Uterus (tissue), 4 donors: Measurements from ENCODE around the gene PRKCE. TPM values are rescaled to one million over a fixed set of nuclear protein-coding genes. Genes with fewer than 3 reads are reported as not detected.

Experiments used
- DNase-seq, 2 donors: peaks; one replicate each; pipeline ENCODE4 v3.0.0-alpha.2; 2019 to 2020
- H3K27ac ChIP-seq, 2 donors: fragments of 200-600 bp; sonication (generic); 1 replicate in 1 of 2; 2 replicates in 1 of 2; pipeline ENCODE4 v1.5.1; 2016 to 2018
- H3K27me3 ChIP-seq, 2 donors: fragments of 200-600 bp; sonication (generic); one replicate each; pipeline ENCODE4 v1.5.1; 2018 to 2019; ENCODE audit warnings: control low read depth in 1 of 2
- H3K36me3 ChIP-seq, 2 donors: fragments of 200-600 bp; sonication (generic); one replicate each; pipeline ENCODE4 v1.5.1; 2019; ENCODE audit warnings: control low read depth in 1 of 2
- H3K4me1 ChIP-seq, 2 donors: fragments of 200-600 bp; sonication (generic); one replicate each; pipeline ENCODE4 v1.5.1; 2018 to 2019; ENCODE audit warnings: control low read depth in 1 of 2
- H3K4me3 ChIP-seq, 2 donors: fragments of 200-600 bp; sonication (generic); 1 replicate in 1 of 2; 2 replicates in 1 of 2; pipeline ENCODE4 v1.5.1; 2018 to 2019; ENCODE audit warnings: mild to moderate bottlenecking in 1 of 2
- H3K9me3 ChIP-seq, 2 donors: fragments of 200-600 bp; sonication (generic); one replicate each; pipeline ENCODE4 v1.5.1; 2019; ENCODE audit warnings: control low read depth in 1 of 2
- CTCF ChIP-seq, 4 experiments: fragments of 200-600 bp in 2 of 4; fragments of 450-650 bp in 2 of 4; sonication (generic) in 2 of 4; IDR thresholded peaks; one replicate each; pipeline ENCODE4 v1.5.1; 2016 to 2019; ENCODE audit warnings: antibody characterized with exemption in 4 of 4, mild to moderate bottlenecking in 2 of 4, moderate library complexity in 1 of 4
- POLR2A ChIP-seq, 2 donors: fragments of 450-650 bp; IDR thresholded peaks; one replicate each; pipeline ENCODE4 v1.6.1; 2016; ENCODE audit warnings: antibody characterized with exemption in 2 of 2, mild to moderate bottlenecking in 1 of 2, moderate library complexity in 1 of 2
- intact Hi-C: fragments of 100-400 bp; cut with DNase I; formaldehyde crosslinking; loops from one replicate; pipeline ENCODE4 v1.15.1; 2023; ENCODE audit warnings: low total_unique reads
- total RNA-seq, 4 donors: library from RNA; depleted of rRNA in 3 of 4; stranded (reverse); fragments of >200 nt in 3 of 4; gene quantifications; one replicate each; pipeline versions ENCODE4 v1.1.0 to v1.2.4, GENCODE V29; 2014 to 2023
- donor health status: DM: yes; HTN: yes; CAD: no.

The PRKCE gene
- total RNA-seq, 4 donors from 2014 or later = 3.8 to 47.6 (median 14.2) TPM

GRCh38 chr2:45960057-45960863 is 308.8 kb downstream of the PRKCE start:
- H3K4me1 ChIP-seq = peaks cover 0 to 5% of the 10 kb centered on the region in 2 donors
- no peaks in the 10 kb centered on the region for H3K36me3 ChIP-seq
- intact Hi-C loops = no loop called here
- no peaks in the 10 kb centered on the region for H3K27me3 ChIP-seq
- no peak overlapping the region for H3K27ac ChIP-seq
- H3K4me3 ChIP-seq = no peak overlapping the region
- TF ChIP-seq POLR2A (IDR thresholded peaks at IDR 0.05) = no peak
- TF ChIP-seq CTCF (IDR thresholded peaks at IDR 0.05) = no peak
- H3K9me3 ChIP-seq = no peaks in the 10 kb centered on the region
- no peak for DNase-seq

- Histone ChIP-seq H3K9me3 (no peaks in the 10 kb centered on the region), H3K4me1 (peaks cover 0 to 5% of the 10 kb centered on the region in 2 donors), H3K27me3 (no peaks in the 10 kb centered on the region), H3K4me3 (no peak overlapping the region), H3K36me3 (no peaks in the 10 kb centered on the region), H3K27ac (peak overlapping the region; percentile 13 to 52)
- peak; percentile 59 to 66 for DNase-seq
- intact Hi-C loops = no loop called here
- TF ChIP-seq POLR2A (IDR thresholded peaks at IDR 0.05) (no peak), CTCF (IDR thresholded peaks at IDR 0.05) (no peak)
Measured at GRCh38 chr2:45962177-45962921, 310.9 kb downstream of the PRKCE start.

GRCh38 chr2:45963816-45964215 is 312.3 kb downstream of the PRKCE start:
- no peak for TF ChIP-seq CTCF (IDR thresholded peaks at IDR 0.05)
- no peak for TF ChIP-seq POLR2A (IDR thresholded peaks at IDR 0.05)
- no peak overlapping the region for H3K4me3 ChIP-seq
- peak overlapping the region; percentile 40 to 43 for H3K27ac ChIP-seq
- H3K9me3 ChIP-seq = no peaks in the 10 kb centered on the region
- DNase-seq = no peak
- H3K36me3 ChIP-seq = no peaks in the 10 kb centered on the region
- H3K4me1 ChIP-seq = peaks cover 0 to 6% of the 10 kb centered on the region in 2 donors
- no peaks in the 10 kb centered on the region for H3K27me3 ChIP-seq
- intact Hi-C loops = no loop called here

GRCh38 chr2:45964223-45964841 is 312.9 kb downstream of the PRKCE start:
- peak overlapping the region; percentile 40 to 43 for H3K27ac ChIP-seq
- H3K36me3 ChIP-seq = no peaks in the 10 kb centered on the region
- H3K9me3 ChIP-seq = no peaks in the 10 kb centered on the region
- TF ChIP-seq POLR2A (IDR thresholded peaks at IDR 0.05) (no peak), CTCF (IDR thresholded peaks at IDR 0.05) (no peak)
- intact Hi-C loops = no loop called here
- peak; percentile 73 to 83 for DNase-seq
- no peaks in the 10 kb centered on the region for H3K27me3 ChIP-seq
- no peak overlapping the region for H3K4me3 ChIP-seq
- H3K4me1 ChIP-seq = peaks cover 0 to 9% of the 10 kb centered on the region in 2 donors
